NCI-H1930 (cell line): ENCODE results near the gene DDT.
"Not testable (repeated sequence)": the region's sequence is repeated elsewhere in the genome, so short reads cannot be mapped to it uniquely, and the experiment has no call there.

Experiments used
- DNase-seq, 2 experiments: peaks; one replicate each; lab custom pipeline; 2025; lab: John Stamatoyannopoulos, UW

The DDT gene

DNA sequence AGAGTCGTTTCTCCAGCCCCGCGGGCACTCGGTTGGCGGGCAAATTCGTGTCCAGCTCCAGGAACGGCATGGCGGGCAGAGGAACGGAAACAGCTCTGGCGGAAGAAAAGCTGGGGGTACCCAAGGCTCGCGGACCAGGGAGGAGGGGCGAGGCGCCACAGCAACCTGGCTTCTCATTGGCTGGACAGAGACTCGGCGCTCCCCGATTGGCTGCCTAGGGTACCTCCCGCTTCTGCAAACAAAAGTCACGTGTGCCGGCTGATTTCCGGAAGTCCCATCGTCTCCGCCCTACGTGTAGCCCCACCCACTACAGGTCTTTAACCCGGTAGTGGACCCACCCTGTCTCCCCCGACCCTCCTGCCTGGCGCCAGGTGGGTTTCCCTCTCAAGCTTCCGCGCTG is at the start of gene DDT:
Gene DDT (minus strand): TSS at position 97 of the 400 bp plus-strand sequence. CDS start 27 bp downstream, at position 70.
- DNase-seq: not testable (repeated sequence)

DNA sequence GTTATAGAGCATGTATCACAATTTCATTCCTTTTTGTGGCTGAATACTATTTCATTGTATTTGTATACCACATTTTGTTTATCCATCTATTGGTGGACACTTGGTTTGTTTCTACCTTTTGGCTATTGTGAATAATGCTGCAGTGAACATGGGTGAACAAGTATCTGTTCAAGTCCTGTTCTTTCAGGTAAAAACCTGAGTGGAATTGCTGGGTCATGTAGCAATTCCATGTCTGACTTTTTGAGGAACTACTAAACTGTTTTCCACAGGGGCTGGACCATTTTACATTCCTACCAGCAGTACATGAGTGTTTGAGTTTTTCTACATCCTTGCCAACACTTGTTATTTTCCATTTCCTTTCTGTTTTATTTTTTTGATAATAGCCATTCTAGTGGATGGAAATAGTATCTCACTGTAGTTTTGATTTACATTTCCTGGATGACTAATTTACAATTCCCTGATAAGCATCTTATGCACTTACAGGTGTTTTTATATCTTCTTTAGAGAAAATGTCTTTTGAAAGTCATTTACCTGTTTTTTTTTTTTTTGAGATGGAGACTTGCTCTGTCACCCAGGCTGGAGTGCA is 49.1 kb upstream of the DDT start:
- no peak for DNase-seq

DNA sequence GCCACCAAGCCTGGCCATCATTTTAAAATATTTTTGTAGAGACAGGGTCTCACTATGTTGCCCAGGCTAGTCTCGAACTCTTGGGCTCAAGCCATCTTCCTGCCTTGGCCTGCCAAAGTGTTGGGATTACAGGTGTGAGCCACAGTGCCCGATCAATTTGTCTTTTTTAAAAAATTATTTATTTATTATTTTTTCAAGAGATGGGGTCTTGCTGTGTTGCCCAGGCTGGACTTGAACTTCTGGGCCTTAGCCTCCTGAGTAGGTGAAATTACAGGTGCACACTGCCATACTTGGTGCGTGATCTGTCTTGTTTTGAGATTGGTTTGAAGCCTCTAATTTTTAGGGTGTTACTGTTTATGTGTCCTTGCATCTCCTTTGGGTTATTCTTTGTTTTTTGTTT is 47.1 kb upstream of the DDT start:
- DNase-seq: no peak

DNA sequence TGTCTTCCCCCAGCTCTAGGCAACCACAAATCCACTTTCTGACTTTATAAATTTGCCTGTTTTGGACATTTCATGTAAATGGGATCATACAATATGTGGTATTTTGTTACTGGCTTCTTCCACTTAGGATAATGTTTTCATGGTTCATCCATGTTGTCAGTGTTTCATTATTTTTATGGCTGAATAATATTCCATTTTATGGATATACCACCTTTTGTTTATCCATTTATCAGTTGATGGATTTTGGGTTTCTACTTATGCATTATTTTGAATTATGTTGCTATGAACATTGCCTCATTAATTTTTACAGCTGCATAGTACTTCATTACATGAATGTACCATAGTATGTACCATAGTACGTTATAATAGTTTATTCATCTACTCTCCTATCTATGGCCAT is 41.9 kb upstream of the DDT start:
- DNase-seq: no peak

DNA sequence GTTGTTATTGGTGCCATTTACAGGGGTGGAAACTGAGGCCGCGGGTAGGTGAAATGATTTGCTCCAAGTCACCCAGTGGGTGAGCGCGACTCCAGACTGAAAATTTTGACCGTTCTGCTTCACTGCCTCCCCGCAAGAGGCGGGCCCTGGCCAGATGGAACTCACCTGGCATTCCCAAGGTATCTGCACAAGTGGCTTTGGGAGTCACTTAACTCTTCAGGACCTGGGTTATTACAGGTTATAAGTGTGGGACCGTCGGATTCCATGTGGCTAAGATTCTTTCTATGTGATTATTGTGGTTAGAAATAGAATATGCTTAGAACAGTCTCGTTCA is 37.5 kb upstream of the DDT start:
- DNase-seq: no peak

DNA sequence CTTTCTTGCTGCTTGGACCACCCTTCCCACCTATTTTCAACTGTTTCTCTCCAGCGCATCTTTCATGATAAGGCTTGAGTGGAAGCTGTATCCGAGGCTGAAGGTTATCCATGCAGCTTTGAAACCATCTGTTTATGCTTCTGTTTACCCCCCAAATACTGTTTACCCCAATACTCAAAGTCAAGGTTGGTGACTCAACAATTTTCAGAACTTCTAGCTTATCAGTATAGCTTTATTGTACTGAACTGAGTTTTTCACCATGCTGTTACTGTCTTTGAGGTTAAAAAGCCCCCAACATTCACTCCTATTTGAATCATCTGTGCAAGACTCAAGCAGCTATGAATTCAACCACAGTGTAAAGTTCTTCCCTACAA is 35.8 kb upstream of the DDT start:
- no peak for DNase-seq

DNA sequence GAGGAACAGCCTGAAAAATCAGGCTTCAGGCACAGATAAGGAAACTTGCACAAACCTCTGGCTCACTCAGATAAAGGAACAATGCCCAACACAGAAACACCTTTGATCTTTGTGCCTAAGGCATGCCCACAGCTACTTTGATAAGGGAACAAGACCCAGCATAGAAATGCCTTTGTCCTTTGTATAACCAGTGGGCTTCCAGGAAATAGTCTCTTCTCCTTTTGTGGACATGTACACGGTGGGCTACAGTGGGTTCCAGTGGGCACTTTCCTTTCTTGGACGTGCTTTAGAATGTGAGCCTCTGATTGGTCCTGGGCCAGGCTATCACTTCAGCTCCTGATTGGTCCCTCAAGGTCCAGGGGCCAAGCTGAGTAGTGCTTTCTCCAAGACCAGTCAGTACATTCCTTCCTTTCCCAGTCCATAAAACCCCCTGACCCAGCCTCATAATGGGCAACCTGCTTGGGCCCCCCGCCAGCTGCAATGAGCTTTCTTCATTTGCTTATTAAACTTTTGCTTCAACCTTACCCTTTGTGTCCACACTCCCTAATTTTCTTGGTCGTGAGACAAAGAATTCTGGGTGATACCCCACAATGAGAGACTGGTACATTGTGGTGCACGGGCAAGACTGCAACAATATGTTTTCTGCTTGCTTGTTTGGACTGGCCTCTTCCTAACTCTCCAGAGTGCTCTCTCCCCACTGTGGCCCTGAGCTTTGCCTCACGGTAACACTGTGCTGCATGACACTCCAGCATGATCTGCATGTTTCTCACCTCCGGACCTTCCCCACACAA is 35.2 kb upstream of the DDT start:
- DNase-seq: no peak

DNA sequence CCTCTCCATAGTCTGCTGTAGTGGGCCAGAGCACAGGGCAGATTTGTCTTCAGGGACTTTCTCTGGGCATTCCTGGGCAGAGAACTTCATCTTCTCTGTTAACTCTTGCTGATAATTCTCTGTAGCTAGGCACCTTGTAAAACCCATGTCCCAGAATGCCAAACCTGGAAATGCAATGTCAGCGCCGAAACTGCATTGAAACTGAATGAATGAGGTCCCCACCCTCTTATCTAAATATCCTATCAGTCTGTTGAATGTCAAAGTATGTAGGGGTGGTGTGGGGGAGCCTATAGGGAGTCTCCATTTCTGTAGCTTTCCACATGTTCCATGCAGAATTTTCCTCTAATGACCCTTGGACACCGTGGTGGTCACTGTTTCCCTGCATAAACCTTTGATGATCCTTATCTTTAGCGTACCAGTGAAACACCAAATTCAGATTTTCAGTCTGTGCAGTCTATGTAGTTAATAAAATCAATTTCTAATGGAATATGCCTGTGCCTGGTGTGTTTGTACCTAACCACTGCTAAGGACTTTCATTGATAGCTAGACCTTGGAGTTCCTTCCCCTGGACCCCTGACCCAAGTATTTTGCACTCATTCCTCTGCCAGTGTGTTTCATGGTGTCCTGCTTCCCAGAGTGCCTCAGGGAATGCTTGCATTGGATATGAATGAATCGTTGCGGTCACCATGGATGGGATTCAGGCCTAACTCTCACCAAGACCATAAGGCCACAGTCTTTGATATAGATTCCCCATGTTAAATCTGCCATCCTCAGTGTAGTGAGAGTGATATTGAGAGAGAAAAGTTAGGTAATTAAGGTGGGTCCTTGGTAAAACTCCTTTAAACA is 34.4 kb upstream of the DDT start:
- DNase-seq: no peak

DNA sequence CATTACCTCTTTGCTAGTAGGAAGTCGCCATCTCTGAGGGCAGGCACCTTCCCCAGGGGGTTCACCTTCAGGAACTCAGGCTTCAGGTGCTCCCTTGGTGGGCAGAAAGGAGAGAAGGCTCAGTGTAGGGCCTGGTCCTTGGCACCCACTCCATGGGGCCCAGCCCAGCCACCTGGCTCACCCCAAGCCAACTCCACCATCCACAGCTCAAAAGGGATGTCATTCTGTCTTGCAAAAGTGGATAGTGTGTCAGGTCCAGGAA is 33.7 kb upstream of the DDT start:
- no peak for DNase-seq

DNA sequence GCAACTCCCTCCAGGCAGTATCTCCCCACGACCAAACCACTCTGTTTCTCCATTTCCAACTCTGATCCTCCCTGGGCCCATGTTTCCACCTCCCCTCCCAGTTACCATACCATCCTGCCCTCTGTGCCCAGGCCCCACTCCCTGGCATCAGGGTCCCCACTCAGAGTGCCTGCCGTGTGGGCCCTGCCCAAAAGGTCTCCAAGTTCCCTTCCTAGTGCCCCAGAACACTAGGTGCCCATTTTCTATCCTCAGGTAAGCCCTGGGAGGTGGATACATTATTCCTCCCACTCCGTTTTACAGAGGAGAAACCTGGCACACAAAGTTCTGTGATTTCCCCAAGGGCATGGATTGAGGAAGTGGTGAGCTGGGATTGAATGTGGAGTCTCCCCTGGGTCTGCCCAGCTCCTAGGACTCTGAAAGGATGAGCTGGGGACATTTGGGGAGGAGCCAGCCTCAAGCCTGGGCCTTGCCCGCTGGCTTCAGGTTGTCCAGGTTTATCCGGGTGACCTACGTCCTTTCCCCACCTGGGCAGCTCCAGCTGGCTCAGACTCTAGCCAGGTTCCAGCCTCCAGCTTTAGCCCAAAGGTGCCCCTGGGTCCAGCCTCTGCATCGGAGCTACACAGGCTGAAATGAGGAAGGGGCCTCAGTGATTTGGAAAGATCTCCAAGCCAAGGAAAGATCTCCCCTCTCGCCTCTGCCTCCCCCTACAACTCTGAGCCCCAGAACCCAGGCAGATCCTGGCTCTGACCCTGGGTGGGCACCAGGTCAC is 33.2 kb upstream of the DDT start:
- no peak for DNase-seq

DNA sequence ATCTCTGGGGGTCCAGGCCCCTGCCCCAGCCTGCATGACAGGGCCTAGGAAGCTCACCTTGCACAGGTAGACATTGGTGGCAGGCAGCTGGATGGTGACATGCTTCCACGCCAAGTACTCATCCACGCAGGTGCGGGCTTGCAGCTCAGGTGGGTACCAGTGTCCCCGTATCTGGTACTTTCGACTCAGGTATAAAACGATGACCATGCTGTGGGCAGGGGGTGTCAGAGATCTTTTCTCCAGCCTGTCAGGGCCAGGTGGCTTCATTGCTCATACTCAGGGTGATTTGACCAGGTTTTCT is 32.6 kb upstream of the DDT start:
- no peak for DNase-seq

DNA sequence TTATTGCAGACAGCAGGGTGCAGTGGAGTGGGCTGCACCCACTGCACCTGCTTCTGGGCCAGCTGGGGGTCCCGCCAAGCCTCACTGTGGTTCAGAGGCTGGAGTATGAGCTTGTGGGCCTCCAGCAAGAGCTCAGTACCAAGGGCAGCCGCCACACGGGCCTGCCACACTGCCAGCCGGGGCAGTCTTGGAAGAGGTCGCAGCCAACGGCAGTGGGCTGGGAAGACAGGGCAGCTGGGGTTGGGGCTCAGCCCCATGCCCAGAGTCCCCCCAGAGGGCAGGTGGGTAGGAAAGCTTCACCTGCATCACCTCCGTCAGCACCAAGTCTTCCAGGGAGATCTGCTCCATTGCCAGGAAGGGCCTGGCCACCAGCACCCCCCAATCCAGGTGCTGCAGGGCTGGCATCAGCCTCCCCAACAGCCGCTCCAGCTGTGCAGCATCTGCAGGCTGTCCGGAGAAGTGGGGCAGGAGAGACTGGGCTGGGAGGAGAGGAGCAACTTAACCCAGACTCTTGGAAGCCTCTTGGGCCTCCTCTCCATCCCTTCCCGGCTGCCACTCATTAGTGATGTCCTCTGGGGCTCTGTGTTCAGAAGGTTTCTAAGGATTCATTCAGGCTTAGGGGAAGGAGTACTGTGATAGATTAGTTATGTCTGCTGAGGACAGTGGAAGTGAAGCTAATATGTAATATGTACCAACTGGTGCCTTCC is 32.1 kb upstream of the DDT start:
- DNase-seq: no peak

DNA sequence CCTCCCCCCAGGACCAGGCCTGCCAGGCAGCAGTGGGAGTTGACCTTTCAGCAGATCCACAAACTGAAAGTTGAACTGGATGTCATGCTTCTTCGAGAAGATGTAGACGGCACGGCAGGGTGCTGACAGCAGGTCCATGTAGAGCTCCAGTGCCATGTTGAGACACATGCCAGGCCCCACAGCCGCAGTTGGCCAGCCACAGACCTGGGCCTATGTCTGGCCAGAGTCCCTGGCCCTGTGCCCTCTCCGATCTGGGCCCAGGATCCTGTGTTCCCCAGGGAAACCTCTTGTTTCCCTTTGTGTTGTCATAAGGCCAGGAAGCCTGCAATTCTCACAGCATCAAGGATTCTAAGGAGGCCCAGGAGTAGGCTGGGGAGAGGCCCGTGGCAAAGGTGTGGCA is 31.0 kb upstream of the DDT start, which contains the start of gene GSTT4:
Gene GSTT4 (minus strand): TSS at position 253 of the 400 bp plus-strand sequence. CDS start 97 bp downstream, at position 156.
- no peak for DNase-seq

DNA sequence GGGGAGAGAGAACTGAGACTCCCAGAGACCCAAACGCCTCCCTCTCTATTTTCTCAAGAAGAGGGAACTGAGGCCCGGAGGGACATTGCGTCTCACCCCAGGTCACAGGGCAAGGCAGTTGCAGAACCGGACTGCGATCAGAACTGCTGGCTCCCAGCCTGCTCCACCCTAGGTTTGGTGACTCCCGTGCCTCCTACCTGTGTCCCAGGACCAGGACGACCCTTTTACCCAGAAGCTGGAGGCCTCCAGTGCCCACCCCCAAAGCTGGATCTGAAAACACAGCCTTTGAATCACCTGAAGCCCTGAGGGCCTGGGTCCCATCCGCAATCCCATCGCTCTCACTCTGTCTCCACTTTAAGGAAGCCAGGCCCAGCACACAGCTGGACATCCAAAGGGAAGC is 29.6 kb upstream of the DDT start:
- DNase-seq: no peak

DNA sequence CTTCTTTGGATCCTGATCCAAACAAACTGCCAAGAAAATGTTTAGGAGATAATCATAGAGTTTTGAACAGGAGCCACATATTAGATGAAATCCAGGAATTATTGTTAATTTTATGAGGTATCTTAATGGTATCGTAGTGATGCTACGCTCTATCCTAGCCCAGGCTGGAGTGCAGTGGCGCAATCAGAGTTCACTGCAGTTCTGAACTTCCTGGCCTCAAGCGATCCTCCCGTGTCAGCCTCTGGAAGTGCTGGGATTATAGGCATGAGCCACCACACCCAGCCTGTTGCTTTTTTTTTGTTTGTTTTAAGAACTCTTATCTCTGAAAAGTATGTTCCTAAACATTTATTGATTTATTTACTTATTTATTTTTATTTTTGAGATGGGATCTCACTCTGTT is 28.6 kb upstream of the DDT start:
- no peak for DNase-seq

DNA sequence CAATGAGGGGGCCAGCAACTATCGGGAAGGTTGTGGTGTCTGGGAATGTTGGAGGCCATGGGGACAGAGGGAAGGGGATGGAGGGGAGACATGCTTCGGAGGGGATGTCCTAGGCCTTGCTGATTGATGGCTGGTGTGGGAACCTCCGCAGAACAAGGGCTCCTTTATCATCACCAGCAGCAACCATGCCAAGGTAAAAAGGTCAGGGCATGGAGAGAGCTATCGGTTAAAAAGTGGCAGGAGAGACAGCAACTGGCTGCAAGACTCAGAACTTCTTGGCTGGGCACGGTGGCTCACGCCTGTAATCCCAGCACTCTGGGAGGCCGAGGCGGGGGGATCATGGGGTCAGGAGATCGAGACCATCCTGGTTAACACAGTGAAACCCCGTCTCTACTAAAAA is 28.0 kb upstream of the DDT start:
- no peak for DNase-seq

DNA sequence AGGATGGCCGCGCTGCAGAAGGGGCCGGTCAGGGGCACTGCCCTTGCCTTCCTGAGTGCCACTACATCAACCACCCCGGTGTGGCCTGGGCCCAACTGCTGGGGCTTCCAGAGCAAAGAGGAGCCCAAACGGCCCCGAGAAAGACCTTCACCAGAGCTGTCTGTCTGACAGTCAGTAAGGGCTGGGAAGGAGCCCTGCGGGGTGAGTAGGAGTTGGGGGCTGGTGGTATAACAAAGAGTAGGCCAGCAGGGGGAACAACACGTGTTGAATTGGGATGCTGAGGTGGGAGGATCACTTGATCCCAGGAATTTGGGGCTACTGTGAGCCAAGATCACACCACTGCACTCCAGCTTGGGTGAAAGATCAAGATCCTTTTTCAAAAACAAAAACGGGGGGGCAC is 27.1 kb upstream of the DDT start:
- no peak for DNase-seq

DNA sequence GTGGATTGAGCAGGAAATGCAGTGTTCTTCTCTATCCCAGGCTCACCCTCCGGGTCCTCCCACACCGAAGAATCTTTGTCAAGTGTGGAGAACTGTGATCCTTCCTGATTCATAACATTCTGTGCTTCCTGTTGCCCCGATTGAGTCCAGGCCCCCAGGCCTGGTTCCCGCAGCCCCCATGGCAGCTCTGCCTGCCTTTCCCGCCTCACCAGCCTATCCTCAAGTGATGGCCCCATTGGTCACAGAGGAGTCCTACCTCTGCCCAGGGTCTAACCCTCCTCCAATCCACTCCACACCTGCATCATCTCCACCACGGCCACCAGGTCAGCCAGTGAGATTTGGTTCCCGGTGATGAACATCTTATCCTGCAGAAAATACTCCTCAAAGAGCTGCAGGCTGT is 25.5 kb upstream of the DDT start:
- not testable (repeated sequence) for DNase-seq

DNA sequence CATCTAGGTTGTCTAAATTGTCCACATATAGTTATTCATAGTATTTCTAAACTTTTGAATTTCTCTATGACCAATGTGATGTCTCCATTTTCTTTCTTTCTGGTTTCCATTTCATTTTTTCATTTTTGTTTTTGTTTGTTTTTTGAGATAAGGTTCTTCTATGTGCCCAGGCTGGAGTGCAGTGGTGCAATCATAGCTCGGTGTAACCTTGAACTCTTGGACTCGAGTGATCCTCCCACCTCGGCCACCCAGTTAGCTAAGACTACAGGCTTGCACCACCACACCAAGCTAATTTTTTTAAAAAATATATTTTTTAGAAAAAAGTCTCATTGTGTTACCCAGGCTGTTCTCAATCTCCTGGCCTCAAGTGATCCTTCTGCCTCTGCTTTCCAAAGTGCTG is 22.9 kb upstream of the DDT start:
- DNase-seq: no peak

DNA sequence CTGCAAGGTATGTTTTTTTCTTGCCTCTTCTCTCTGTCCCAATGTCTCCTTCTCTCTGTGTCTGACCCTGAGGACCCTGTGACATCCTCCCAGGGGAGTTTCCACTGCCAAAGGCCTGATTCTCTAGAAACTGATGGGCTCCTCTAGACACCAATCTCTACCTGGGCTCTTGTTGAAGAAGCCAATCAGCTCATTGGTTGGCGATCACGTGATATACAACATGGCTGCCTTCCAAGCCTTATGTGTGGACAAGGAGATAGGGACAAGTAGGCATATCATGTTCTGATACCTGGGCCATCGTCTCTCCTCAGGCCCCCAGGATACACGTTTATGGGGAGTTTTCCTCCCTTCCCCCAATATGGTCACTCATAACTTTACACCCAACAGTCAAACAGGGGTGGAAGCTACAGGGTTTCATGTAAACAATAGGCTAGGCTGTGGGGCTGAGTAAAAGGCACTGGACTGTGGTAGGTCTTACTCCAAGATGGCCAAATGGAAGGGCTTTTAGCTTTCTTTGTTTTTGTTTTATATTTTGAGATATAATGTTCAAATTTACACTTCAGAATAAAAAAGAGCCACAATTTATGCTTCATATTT is 19.4 kb upstream of the DDT start:
- not testable (repeated sequence) for DNase-seq

DNA sequence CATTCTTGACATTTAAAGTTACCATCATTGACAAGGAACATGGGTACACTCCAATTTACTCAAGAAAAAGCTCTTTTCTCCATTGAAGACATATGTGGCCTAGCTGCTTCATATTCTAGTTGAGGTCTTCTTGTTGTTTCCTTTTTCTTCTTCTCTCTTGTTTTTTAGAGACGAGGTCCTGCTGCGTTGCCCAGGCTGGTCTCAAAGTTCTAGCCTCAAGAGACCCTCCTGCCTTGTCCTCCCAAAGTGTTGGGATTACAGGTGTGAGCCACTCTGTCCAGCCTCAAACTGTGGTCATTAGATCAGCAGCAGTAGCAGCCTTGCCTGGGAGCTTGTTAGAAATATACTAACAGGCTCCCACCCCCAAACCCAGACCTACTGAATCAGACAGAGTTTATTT is 18.8 kb upstream of the DDT start:
- not testable (repeated sequence) for DNase-seq
